ENCODE data around the gene KMT2B.

KMT2B gene

DNA sequence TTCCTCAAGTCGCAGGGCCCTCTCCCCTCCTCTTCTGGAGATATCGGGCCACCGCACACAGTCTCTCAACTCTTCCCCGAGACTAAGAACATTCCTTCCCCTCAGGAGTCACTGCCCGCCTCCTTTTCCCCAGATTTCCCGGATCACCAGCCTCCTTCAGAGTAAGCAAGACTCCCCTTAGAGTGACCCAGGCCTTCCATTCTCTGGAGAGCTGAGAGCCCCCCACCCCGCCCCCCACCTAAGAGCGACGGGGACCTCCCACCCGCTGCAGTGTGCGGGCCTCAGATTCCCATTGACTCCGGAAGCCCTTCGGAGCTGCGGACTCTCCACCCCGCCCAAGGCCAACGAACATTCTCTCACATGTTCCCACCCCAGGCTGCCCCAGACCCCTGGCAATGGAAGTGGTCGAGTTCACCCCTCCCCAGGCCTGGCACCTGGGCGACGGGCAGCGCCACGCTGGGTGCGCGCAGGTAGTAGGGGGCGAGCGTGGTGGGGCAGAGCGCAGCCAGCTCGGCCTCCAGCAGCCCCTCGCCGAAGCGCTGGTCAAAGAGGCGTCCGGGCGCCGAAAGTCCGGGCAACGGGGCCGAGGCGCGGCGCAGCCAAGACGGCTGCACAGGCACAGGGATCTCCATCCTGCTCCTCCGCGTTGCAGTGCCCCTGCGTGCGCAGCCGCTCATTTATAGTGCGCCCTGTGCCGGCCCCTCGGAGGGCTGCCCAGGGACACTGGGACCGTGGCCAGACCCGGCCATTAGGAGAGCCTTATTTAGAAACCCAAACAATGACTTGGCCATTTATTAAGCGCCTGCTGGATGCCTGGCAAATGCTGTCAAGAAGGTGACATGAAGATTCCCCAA lies 38.8 kb downstream of the KMT2B start, which contains the start of gene HSPB6:
Gene HSPB6 (minus strand): TSS at position 653 of the 854 bp plus-strand sequence. CDS start 21 bp downstream, at position 632.
- H3K27me3 ChIP-seq (ENCODE audit: insufficient read depth, poor library complexity, severe bottlenecking) = no peaks in the 10 kb centered on the region
- H3K4me3 ChIP-seq (replicated peaks; ENCODE audit: insufficient read depth, low read length) = peak within 1 kb of the TSS; percentile 48
- H3K27ac ChIP-seq (replicated peaks) = peak within 1 kb of the TSS; percentile 96
- TF ChIP-seq POLR2AphosphoS5 (IDR thresholded peaks at IDR 0.05; ENCODE audit: low read depth) (no peak), SPI1 (IDR thresholded peaks at IDR 0.05; ENCODE audit: borderline replicate concordance, low read depth) (no peak), GABPA (IDR thresholded peaks at IDR 0.05; ENCODE audit: low read depth) (no peak)
- TF ChIP-seq, protein P1, sequence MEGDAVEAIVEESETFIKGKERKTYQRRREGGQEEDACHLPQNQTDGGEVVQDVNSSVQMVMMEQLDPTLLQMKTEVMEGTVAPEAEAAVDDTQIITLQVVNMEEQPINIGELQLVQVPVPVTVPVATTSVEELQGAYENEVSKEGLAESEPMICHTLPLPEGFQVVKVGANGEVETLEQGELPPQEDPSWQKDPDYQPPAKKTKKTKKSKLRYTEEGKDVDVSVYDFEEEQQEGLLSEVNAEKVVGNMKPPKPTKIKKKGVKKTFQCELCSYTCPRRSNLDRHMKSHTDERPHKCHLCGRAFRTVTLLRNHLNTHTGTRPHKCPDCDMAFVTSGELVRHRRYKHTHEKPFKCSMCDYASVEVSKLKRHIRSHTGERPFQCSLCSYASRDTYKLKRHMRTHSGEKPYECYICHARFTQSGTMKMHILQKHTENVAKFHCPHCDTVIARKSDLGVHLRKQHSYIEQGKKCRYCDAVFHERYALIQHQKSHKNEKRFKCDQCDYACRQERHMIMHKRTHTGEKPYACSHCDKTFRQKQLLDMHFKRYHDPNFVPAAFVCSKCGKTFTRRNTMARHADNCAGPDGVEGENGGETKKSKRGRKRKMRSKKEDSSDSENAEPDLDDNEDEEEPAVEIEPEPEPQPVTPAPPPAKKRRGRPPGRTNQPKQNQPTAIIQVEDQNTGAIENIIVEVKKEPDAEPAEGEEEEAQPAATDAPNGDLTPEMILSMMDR (IDR thresholded peaks at IDR 0.05; ENCODE audit: insufficient read depth, low read length) = no peak
- TF ChIP-seq, protein P2, sequence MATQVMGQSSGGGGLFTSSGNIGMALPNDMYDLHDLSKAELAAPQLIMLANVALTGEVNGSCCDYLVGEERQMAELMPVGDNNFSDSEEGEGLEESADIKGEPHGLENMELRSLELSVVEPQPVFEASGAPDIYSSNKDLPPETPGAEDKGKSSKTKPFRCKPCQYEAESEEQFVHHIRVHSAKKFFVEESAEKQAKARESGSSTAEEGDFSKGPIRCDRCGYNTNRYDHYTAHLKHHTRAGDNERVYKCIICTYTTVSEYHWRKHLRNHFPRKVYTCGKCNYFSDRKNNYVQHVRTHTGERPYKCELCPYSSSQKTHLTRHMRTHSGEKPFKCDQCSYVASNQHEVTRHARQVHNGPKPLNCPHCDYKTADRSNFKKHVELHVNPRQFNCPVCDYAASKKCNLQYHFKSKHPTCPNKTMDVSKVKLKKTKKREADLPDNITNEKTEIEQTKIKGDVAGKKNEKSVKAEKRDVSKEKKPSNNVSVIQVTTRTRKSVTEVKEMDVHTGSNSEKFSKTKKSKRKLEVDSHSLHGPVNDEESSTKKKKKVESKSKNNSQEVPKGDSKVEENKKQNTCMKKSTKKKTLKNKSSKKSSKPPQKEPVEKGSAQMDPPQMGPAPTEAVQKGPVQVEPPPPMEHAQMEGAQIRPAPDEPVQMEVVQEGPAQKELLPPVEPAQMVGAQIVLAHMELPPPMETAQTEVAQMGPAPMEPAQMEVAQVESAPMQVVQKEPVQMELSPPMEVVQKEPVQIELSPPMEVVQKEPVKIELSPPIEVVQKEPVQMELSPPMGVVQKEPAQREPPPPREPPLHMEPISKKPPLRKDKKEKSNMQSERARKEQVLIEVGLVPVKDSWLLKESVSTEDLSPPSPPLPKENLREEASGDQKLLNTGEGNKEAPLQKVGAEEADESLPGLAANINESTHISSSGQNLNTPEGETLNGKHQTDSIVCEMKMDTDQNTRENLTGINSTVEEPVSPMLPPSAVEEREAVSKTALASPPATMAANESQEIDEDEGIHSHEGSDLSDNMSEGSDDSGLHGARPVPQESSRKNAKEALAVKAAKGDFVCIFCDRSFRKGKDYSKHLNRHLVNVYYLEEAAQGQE (IDR thresholded peaks at IDR 0.05; ENCODE audit: insufficient replicate concordance, low read depth) = no peak
- no peak for DNase-seq (ENCODE audit: low read depth in 1 of 2, low spot score in 1 of 2)

DNA sequence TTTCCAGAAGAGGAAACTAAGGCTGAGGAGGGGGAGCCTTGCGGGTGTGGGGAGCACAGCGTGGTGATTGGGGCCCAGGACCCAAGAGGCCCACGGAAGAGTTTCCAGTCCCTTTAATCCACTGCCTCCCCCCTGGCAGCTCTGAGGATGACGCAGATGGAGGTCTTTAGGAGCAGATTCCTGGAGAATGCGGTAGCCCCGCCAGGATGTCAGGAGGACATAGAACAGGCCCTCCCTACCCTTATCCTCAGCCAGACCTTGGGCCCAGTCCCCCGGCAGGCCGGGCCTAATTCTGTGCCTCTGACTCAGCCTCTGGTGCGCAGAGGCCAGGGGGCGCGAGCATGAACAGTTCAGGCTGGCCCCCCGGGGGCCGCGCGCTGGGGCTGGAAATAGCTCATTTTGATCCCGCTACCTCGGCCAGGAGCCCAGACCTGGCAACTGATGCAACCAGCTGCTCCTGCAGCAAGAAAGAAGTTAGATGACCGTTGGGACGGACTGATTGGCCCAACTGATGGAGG lies 39.5 kb downstream of the KMT2B start:
- no peak for DNase-seq (ENCODE audit: low read depth in 1 of 2, low spot score in 1 of 2)

More for the DNA sequence above, 39.5 kb downstream of the KMT2B start:
- Histone ChIP-seq H3K27me3 (ENCODE audit: insufficient read depth, poor library complexity, severe bottlenecking) (no peaks in the 10 kb centered on the region), H3K4me3 (replicated peaks; ENCODE audit: insufficient read depth, low read length) (peak overlapping the region; percentile 48), H3K27ac (replicated peaks) (peak overlapping the region; percentile 96)
- TF ChIP-seq, protein P1 (IDR thresholded peaks at IDR 0.05; ENCODE audit: insufficient read depth, low read length) = no peak
- TF ChIP-seq POLR2AphosphoS5 (IDR thresholded peaks at IDR 0.05; ENCODE audit: low read depth) (no peak), SPI1 (IDR thresholded peaks at IDR 0.05; ENCODE audit: borderline replicate concordance, low read depth) (no peak), GABPA (IDR thresholded peaks at IDR 0.05; ENCODE audit: low read depth) (no peak)
- TF ChIP-seq, protein P2 (IDR thresholded peaks at IDR 0.05; ENCODE audit: insufficient replicate concordance, low read depth) = no peak
